Skeletal muscle tissue (tissue), 4 donors: ENCODE results near the gene GASK1A. TPM values are rescaled to one million over a fixed set of nuclear protein-coding genes. Genes with fewer than 3 reads are reported as not detected.
"Not testable (repeated sequence)": the region's sequence is repeated elsewhere in the genome, so short reads cannot be mapped to it uniquely, and the experiment has no call there.

ENCODE experiments used
- H3K27ac ChIP-seq: one replicate; pipeline ENCODE4 v1.7.0; 2013; ENCODE audit warnings: mild to moderate bottlenecking, low read depth, low read length, inconsistent platforms
- H3K27me3 ChIP-seq, 3 donors: one replicate each; pipeline ENCODE4 v1.7.0; 2013; ENCODE audit warnings: low read length in 3 of 3; ENCODE audit not compliant: control insufficient read depth in 3 of 3, insufficient read depth in 3 of 3
- H3K36me3 ChIP-seq, 3 donors: one replicate each; pipeline ENCODE4 v1.7.0; 2013; ENCODE audit warnings: low read length in 3 of 3; ENCODE audit not compliant: control insufficient read depth in 3 of 3, insufficient read depth in 3 of 3
- H3K4me1 ChIP-seq, 3 donors: one replicate each; pipeline ENCODE4 v1.7.0; 2013; ENCODE audit warnings: low read length in 3 of 3, mild to moderate bottlenecking in 3 of 3; ENCODE audit not compliant: control insufficient read depth in 3 of 3, insufficient read depth in 3 of 3
- H3K4me3 ChIP-seq, 3 donors: one replicate each; pipeline ENCODE4 v1.7.0; 2013; ENCODE audit warnings: low read length in 3 of 3
- H3K9ac ChIP-seq, 3 donors: one replicate each; pipeline ENCODE4 v1.7.0; 2013; ENCODE audit warnings: low read length in 3 of 3, mild to moderate bottlenecking in 3 of 3, moderate library complexity in 2 of 3, low read depth in 1 of 3
- H3K9me3 ChIP-seq, 3 donors: one replicate each; pipeline ENCODE4 v1.7.0; 2013; ENCODE audit warnings: low read length in 3 of 3; ENCODE audit not compliant: control insufficient read depth in 3 of 3
- total RNA-seq: library from RNA; depleted of rRNA; stranded (reverse); fragments of >200 nt; gene quantifications from one replicate; pipeline ENCODE4 v1.2.3, GENCODE V29; 2014
- donor health status: Osteomylitis.

Gene GASK1A
- total RNA-seq, 1 donor from 2014 or later: 12.0 TPM

GRCh38 chr3:42960282-42960681, 18.8 kb upstream of the GASK1A start:
- Histone ChIP-seq H3K4me3 (no peak overlapping the region), H3K27me3 (no peaks in the 10 kb centered on the region), H3K9ac (no peak overlapping the region), H3K4me1 (no peaks in the 10 kb centered on the region), H3K27ac (no peak overlapping the region), H3K36me3 (no peaks in the 10 kb centered on the region), H3K9me3 (no peaks in the 10 kb centered on the region)

GRCh38 chr3:42960786-42961185, 18.3 kb upstream of the GASK1A start:
- Histone ChIP-seq H3K9ac (no peak overlapping the region), H3K9me3 (no peaks in the 10 kb centered on the region), H3K27ac (no peak overlapping the region), H3K4me3 (no peak overlapping the region), H3K4me1 (no peaks in the 10 kb centered on the region), H3K27me3 (no peaks in the 10 kb centered on the region), H3K36me3 (no peaks in the 10 kb centered on the region)

DNA sequence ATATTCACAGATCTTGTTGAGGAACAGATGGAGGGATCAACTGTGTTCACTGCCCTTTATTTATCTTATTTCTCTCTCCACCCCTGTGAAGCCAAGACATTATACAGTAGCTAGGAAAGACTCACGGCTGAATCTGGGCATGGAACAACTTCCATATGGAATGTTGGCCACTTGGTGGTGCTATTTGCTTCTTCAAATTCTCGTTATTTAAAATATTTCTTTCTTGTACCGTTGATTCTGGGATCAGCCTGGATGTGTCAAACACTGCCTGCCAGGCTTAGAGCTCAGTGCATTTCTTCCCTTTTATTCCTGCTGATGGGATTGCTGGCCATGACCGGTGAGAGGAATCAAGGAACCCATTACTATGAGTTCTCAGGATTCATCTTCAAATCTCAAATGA, 17.5 kb upstream of the GASK1A start:
- no peaks in the 10 kb centered on the region for H3K27me3 ChIP-seq
- H3K9ac ChIP-seq: no peak overlapping the region
- H3K4me1 ChIP-seq: no peaks in the 10 kb centered on the region
- H3K36me3 ChIP-seq: no peaks in the 10 kb centered on the region
- no peak overlapping the region for H3K27ac ChIP-seq
- H3K4me3 ChIP-seq: no peak overlapping the region
- H3K9me3 ChIP-seq: no peaks in the 10 kb centered on the region

GRCh38 chr3:42963269-42963668, 15.8 kb upstream of the GASK1A start:
- H3K27me3 ChIP-seq: no peaks in the 10 kb centered on the region
- no peak overlapping the region for H3K9ac ChIP-seq
- no peak overlapping the region for H3K4me3 ChIP-seq
- H3K27ac ChIP-seq: no peak overlapping the region
- no peaks in the 10 kb centered on the region for H3K9me3 ChIP-seq
- no peaks in the 10 kb centered on the region for H3K4me1 ChIP-seq
- no peaks in the 10 kb centered on the region for H3K36me3 ChIP-seq

- Histone ChIP-seq H3K4me1 (no peaks in the 10 kb centered on the region), H3K36me3 (no peaks in the 10 kb centered on the region), H3K9ac (no peak overlapping the region), H3K9me3 (no peaks in the 10 kb centered on the region), H3K27ac (no peak overlapping the region), H3K27me3 (no peaks in the 10 kb centered on the region), H3K4me3 (no peak overlapping the region)
Measured at GRCh38 chr3:42964266-42964665, 14.8 kb upstream of the GASK1A start.

- no peaks in the 10 kb centered on the region for H3K27me3 ChIP-seq
- no peaks in the 10 kb centered on the region for H3K36me3 ChIP-seq
- H3K9ac ChIP-seq: no peak overlapping the region
- H3K27ac ChIP-seq: no peak overlapping the region
- H3K4me3 ChIP-seq: no peak overlapping the region
- H3K9me3 ChIP-seq: peaks cover 0 to 2% (median 0%) of the 10 kb centered on the region in 3 donors
- no peaks in the 10 kb centered on the region for H3K4me1 ChIP-seq
Measured at GRCh38 chr3:42970557-42970956, 8.6 kb upstream of the GASK1A start.

DNA sequence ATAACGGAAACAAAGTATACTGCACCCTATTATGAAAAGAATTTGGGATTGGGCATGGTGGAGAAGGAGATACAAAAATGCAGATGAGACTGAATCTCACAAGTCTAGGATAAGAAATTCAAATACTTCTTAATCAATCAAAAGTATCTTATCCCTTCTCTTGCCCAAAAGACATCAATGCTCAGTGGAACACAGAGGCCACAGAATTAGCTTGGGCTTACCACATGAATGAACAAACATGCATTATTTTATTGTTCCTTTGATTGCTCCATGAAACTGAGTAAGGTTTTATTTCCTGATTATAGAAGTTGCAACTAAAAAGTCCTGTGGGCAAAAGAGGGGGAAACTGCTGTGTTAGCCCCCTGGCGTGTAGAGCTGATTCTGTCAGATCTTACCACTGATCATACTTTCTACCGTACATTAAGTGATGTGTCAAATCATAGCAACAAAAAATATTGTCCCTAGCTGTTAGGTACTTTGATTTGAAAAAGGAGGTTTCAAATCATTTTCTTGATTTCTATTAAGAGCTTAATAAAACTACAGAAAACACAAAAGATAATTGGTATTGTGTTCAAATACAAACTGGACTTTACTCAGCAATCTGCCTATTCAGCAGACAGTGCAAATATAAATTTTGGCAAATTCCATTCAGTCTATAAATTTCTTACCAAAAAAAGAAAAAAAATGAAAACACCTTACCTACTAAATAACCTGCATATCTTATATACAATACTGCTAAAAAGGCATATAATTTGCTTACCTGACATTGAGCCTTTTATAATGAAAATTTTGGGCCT, 7.9 kb upstream of the GASK1A start:
- no peak overlapping the region for H3K4me3 ChIP-seq
- H3K4me1 ChIP-seq: no peaks in the 10 kb centered on the region
- no peaks in the 10 kb centered on the region for H3K27me3 ChIP-seq
- H3K9me3 ChIP-seq: peaks cover 0 to 2% (median 0%) of the 10 kb centered on the region in 3 donors
- H3K27ac ChIP-seq: no peak overlapping the region
- no peak overlapping the region for H3K9ac ChIP-seq
- no peaks in the 10 kb centered on the region for H3K36me3 ChIP-seq

GRCh38 chr3:42974906-42975305, 4.2 kb upstream of the GASK1A start:
- H3K36me3 ChIP-seq, H3K9me3 ChIP-seq, H3K9ac ChIP-seq, H3K4me3 ChIP-seq, H3K27ac ChIP-seq, H3K27me3 ChIP-seq: not testable (repeated sequence)
- H3K4me1 ChIP-seq: peaks cover 8 to 11% (median 9%) of the 10 kb centered on the region in 3 donors

GRCh38 chr3:42975456-42975855, 3.7 kb upstream of the GASK1A start:
- Histone ChIP-seq H3K4me3 (no peak overlapping the region), H3K4me1 (peaks cover 11 to 14% (median 13%) of the 10 kb centered on the region in 3 donors), H3K27me3 (peaks cover 2 to 3% (median 2%) of the 10 kb centered on the region in 3 donors), H3K9ac (no peak overlapping the region), H3K27ac (no peak overlapping the region), H3K36me3 (no peaks in the 10 kb centered on the region), H3K9me3 (peaks cover 0 to 6% (median 3%) of the 10 kb centered on the region in 3 donors)

DNA sequence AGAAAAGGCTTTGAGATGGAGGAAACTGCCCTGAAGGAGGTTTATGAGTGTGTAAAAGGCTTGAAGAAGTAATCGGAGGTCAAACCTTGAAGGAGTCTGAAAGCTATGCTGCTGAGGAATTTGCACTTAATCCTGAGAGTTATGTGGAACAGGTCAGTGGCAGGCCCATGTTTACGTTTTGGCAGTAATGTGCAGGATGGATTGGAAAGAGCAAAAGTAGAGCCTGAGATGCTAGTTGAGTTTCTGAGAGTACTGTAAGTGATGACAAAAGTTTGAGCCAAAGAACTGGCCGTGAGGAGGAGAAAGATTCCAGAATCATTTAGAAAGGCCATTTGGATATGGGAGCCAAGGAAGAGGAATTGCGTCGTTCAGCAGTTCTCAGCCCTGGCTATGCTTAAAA, 3.2 kb upstream of the GASK1A start:
- Histone ChIP-seq H3K9ac (no peak overlapping the region), H3K4me1 (peaks cover 11 to 19% (median 13%) of the 10 kb centered on the region in 3 donors), H3K4me3 (no peak overlapping the region), H3K27me3 (peaks cover 3 to 8% (median 5%) of the 10 kb centered on the region in 3 donors), H3K9me3 (peaks cover 0 to 6% (median 3%) of the 10 kb centered on the region in 3 donors), H3K27ac (no peak overlapping the region), H3K36me3 (no peaks in the 10 kb centered on the region)
